A549 (cell line): Measurements from ENCODE around the gene NDUFC1. TPM values are rescaled to one million over a fixed set of nuclear protein-coding genes. Genes with fewer than 3 reads are reported as not detected.

Experiments used
- ATAC-seq, 2 experiments: fragments of 200-7000 bp in 1 of 2; fragments of >200 bp in 1 of 2; cut with Nextera tagmentation in 1 of 2; cut with Tn5 transposase in 1 of 2; 3 replicates each; pipeline versions ENCODE4 v1.8.0 to v1.9.1; 2018 to 2020; ENCODE audit warnings: mild to moderate bottlenecking in 1 of 2, moderate library complexity in 1 of 2
- CTCF ChIA-PET: fragments of 300-600 bp; sonication (Branson Sonifier 250); formaldehyde crosslinking; extraction: SDS; loops from one replicate; lab custom pipeline; 2021; ENCODE audit warnings: antibody characterized with exemption, inconsistent platforms; lab: Yijun Ruan, JAX
- POLR2A ChIA-PET: fragments of 350-600 bp; formaldehyde crosslinking; extraction: SDS; loops from one replicate; lab custom pipeline; 2021; ENCODE audit warnings: antibody characterized with exemption, inconsistent platforms; lab: Yijun Ruan, JAX
- DNase-seq, 2 experiments: peaks; one replicate each; pipeline versions ENCODE4 v3.0.0 to v3.0.0-alpha.2; 2011 to 2016; ENCODE audit warnings: low read depth in 1 of 2, low spot score in 1 of 2
- FAIRE-seq: peaks from 2 replicates; lab custom pipeline; 2011; peaks lifted over from hg19 to GRCh38; lab: Jason Lieb, UNC
- H3K27ac ChIP-seq, 2 experiments: fragments of >200 bp; sonication (Bioruptor Twin); formaldehyde crosslinking; 3 replicates each; pipeline ENCODE4 v1.5.1; 2016 to 2017
- H3K4me1 ChIP-seq: fragments of >200 bp; sonication (Bioruptor Twin); formaldehyde crosslinking; 3 replicates; pipeline ENCODE4 v1.6.1; 2016
- H3K4me2 ChIP-seq: fragments of >200 bp; sonication (Bioruptor Twin); formaldehyde crosslinking; 3 replicates; pipeline ENCODE4 v1.6.1; 2016
- H3K4me3 ChIP-seq: fragments of >200 bp; sonication (Bioruptor Twin); formaldehyde crosslinking; 3 replicates; pipeline ENCODE4 v1.5.1; 2016
- H3K9me3 ChIP-seq: fragments of >200 bp; sonication (Bioruptor Twin); formaldehyde crosslinking; 3 replicates; pipeline ENCODE4 v1.6.1; 2016
- ATOH8 ChIP-seq: fragments of 250-450 bp; sonication (Bioruptor Pico); IDR thresholded peaks from 2 replicates; pipeline ENCODE4 v1.5.0; 2020; ENCODE audit warnings: low read depth, mild to moderate bottlenecking, moderate library complexity
- CBX8 ChIP-seq: fragments of 200-600 bp; sonication (generic); IDR thresholded peaks from 2 replicates; pipeline ENCODE4 v1.6.1; 2016
- CHD2 ChIP-seq: fragments of 150-350 bp; IDR thresholded peaks from 2 replicates; pipeline ENCODE4 v1.6.1; 2014; ENCODE audit warnings: low read length; ENCODE audit not compliant: partially characterized antibody
- CTCF ChIP-seq: fragments of >200 bp; sonication (Bioruptor Twin); formaldehyde crosslinking; IDR thresholded peaks from 3 replicates; pipeline ENCODE4 v1.5.1; 2016
- E2F6 ChIP-seq: IDR thresholded peaks from 2 replicates; pipeline ENCODE4 v1.6.1; 2012; ENCODE audit warnings: low read depth, borderline replicate concordance
- EHMT2 ChIP-seq: fragments of 200-600 bp; sonication (generic); IDR thresholded peaks from 2 replicates; pipeline ENCODE4 v1.6.1; 2016; ENCODE audit warnings: antibody characterized with exemption, low read depth, mild to moderate bottlenecking, moderate library complexity
- FOSB ChIP-seq: fragments of 250-450 bp; sonication (Bioruptor Pico); IDR thresholded peaks from 2 replicates; pipeline ENCODE4 v1.5.0; 2020; ENCODE audit warnings: mild to moderate bottlenecking, moderate library complexity
- GATA3 ChIP-seq: IDR thresholded peaks from 2 replicates; pipeline ENCODE4 v1.6.1; 2012; ENCODE audit warnings: borderline replicate concordance
- HDAC2 ChIP-seq: fragments of 200-600 bp; sonication (generic); IDR thresholded peaks from 2 replicates; pipeline ENCODE4 v1.6.1; 2016
- HMGXB4 ChIP-seq: fragments of 250-450 bp; sonication (Bioruptor Pico); IDR thresholded peaks from 2 replicates; pipeline ENCODE4 v1.5.0; 2021; ENCODE audit warnings: mild to moderate bottlenecking, moderate library complexity, borderline replicate concordance
- HOXA7 ChIP-seq: fragments of 250-450 bp; sonication (Bioruptor Pico); IDR thresholded peaks from 2 replicates; pipeline ENCODE4 v1.5.0; 2020; ENCODE audit warnings: mild to moderate bottlenecking, moderate library complexity
- MYC ChIP-seq: IDR thresholded peaks from 2 replicates; pipeline ENCODE4 v1.6.1; 2012; ENCODE audit warnings: mild to moderate bottlenecking, inconsistent platforms, low read length, improper control_type of control experiment, borderline replicate concordance
- NFE2L2 ChIP-seq: fragments of 150-350 bp; conservative IDR thresholded peaks from 2 replicates; pipeline ENCODE4 v1.6.1; 2014; ENCODE audit warnings: low read length
- NPAS2 ChIP-seq: fragments of 250-450 bp; sonication (Bioruptor Pico); IDR thresholded peaks from 2 replicates; pipeline ENCODE4 v1.8.0; 2022; ENCODE audit warnings: mild to moderate bottlenecking, moderate library complexity, borderline replicate concordance
- PBX3 ChIP-seq: IDR thresholded peaks from 2 replicates; pipeline ENCODE4 v1.6.1; 2012
- POLR2AphosphoS2 ChIP-seq: conservative IDR thresholded peaks from 2 replicates; pipeline ENCODE4 v1.6.1; 2012; ENCODE audit warnings: low read length, improper control_type of control experiment, inconsistent platforms
- RAD21 ChIP-seq, 2 experiments: fragments of >200 bp in 1 of 2; sonication (Bioruptor Twin) in 1 of 2; formaldehyde crosslinking in 1 of 2; IDR thresholded peaks in 1 of 2; conservative IDR thresholded peaks in 1 of 2; 2 replicates in 1 of 2; 3 replicates in 1 of 2; pipeline ENCODE4 v1.6.1; 2012 to 2018; ENCODE audit warnings: inconsistent platforms in 1 of 2
- RARB ChIP-seq: fragments of 250-450 bp; sonication (Bioruptor Pico); IDR thresholded peaks from 2 replicates; pipeline ENCODE4 v1.8.0; 2021; ENCODE audit warnings: mild to moderate bottlenecking, moderate library complexity
- REST ChIP-seq: fragments of 200-600 bp; sonication (generic); IDR thresholded peaks from 2 replicates; pipeline ENCODE4 v1.6.1; 2016; ENCODE audit warnings: antibody characterized with exemption, mild to moderate bottlenecking, moderate library complexity
- SMC3 ChIP-seq: fragments of >200 bp; sonication (Bioruptor Twin); formaldehyde crosslinking; IDR thresholded peaks from 3 replicates; pipeline ENCODE4 v1.6.1; 2018; ENCODE audit warnings: inconsistent platforms
- TP53 ChIP-seq: fragments of 250-450 bp; sonication (Bioruptor Pico); IDR thresholded peaks from 2 replicates; pipeline ENCODE4 v1.5.0; 2021; ENCODE audit warnings: mild to moderate bottlenecking, moderate library complexity
- ZFP36 ChIP-seq: fragments of 450-650 bp; IDR thresholded peaks from 2 replicates; pipeline ENCODE4 v1.6.1; 2014; ENCODE audit warnings: borderline replicate concordance; ENCODE audit not compliant: partially characterized antibody
- ZSCAN20 ChIP-seq: fragments of 250-450 bp; sonication (Bioruptor Pico); IDR thresholded peaks from 2 replicates; pipeline ENCODE4 v1.8.0; 2022; ENCODE audit warnings: mild to moderate bottlenecking, moderate library complexity
- WGBS: methylation state at CpG from one replicate; pipeline ENCODE4 v1.1.6; 2017; ENCODE audit errors: missing lambda C conversion rate; 5-methylcytosine and 5-hydroxymethylcytosine counted together
- polyA plus RNA-seq, 4 experiments: library from polyadenylated mRNA; depleted of rRNA in 3 of 4; stranded (reverse); fragments of >200 nt; fragmentation: RNase III in 1 of 4; extraction: RNeasy Plus Mini Kit Qiagen cat#74134 plus additional on column Dnase treatment in 1 of 4; gene quantifications; 2 replicates in 3 of 4; 3 replicates in 1 of 4; pipeline ENCODE4 v1.2.3, GENCODE V29; 2011 to 2017
- TF ChIP-seq, protein P1 (sequence below): fragments of >200 bp; sonication (Bioruptor Twin); formaldehyde crosslinking; IDR thresholded peaks from 3 replicates; pipeline ENCODE4 v1.6.1; 2016

NDUFC1 gene
- polyA plus RNA-seq, 2 of the 4 experiments (the other 2 are of a cell fraction) = 63.3 to 111 TPM

DNA sequence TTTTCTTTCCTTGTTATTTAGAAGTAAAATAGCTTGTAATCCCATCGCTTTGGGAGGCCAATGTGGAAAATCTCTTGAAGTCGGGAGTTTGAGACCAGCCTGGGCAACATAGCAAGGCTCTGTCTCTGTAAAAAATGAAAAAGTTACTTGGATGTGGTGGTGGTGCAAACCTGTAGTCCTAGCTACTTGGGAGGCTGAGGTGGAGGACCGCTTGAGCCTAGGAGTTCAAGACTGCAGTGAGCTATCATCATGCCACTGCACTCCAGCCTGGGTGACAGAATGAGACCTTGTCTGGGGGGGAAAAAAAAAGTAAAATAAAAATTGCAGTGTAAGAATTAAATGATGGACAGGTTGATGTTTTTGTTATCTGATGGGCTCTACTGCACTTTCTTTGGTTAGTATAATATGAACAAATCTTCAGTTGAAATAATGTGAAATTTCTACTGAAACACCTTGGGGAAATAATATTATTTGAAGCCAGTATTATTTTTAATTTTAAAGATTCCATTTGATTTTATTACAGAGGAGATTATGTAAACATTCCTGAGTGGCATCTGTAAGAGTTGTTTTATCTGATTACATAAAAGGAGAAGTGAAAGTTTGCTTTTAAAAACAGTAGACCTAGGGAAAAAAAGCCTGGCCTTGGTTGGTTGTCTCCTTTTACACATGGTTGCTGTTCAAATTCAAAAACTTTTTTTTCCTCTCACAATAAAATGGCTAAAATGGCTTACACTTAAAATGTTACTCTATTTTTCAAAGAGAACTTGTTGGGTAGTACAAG, 10.5 kb upstream of the NDUFC1 start:
- H3K27ac ChIP-seq = no peak overlapping the region
- ChIA-PET CTCF (no interaction called here), POLR2A (interaction anchor here (1.3 kb wide), 1 partner anchor 12 kb away, joined by 3 read pairs; no protein-coding TSS in a partner anchor)
- no peak overlapping the region for H3K4me3 ChIP-seq
- no peaks in the 10 kb centered on the region; the same call in 2 of the 3 replicates for H3K9me3 ChIP-seq
- DNase-seq (no peak), FAIRE-seq (no peak), ATAC-seq (no peak)
- no peak for TF ChIP-seq MYC
- TF ChIP-seq CTCF = no peak
- no peak for TF ChIP-seq RAD21 (conservative IDR thresholded peaks at IDR 0.05 in 1 of 2, IDR thresholded peaks at IDR 0.05 in 1 of 2)
- no peak for TF ChIP-seq HMGXB4
- TF ChIP-seq HDAC2 = no peak
- TF ChIP-seq TP53 (CRISPR knock-in tag) = no peak
- no peak for TF ChIP-seq FOSB (CRISPR knock-in tag)
- TF ChIP-seq ATOH8 (CRISPR knock-in tag) = no peak
- TF ChIP-seq HOXA7 (CRISPR knock-in tag) = no peak
- no peak for TF ChIP-seq NPAS2 (CRISPR knock-in tag)
- TF ChIP-seq E2F6 = no peak
- no peak for TF ChIP-seq CBX8
- no peak for TF ChIP-seq POLR2AphosphoS2
- no peak for TF ChIP-seq REST
- 86% methylated on average over 3 of the region's 3 CpGs for WGBS
- peaks cover 8% of the 10 kb centered on the region; the same call in 2 of the 3 replicates for H3K4me1 ChIP-seq
- no peak overlapping the region for H3K4me2 ChIP-seq

DNA sequence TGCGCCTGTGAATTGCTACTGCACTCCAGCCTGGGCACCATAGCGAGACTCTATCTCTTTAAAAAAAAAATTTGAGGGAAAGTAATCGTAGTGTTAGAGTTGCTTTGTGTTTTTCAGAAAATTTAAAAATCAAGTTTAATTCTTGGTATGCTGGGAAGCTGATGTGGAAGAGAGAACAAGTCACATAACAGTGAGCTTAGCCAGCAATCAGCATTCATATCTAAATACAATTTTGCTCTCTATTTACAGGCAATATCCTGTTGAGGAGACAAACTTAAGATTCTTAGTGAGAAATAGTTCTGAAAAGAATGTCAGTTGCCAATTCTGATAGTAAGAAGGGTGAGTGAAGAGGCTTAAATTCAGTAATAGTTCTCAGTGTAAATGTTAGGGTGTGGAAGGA, 9.6 kb upstream of the NDUFC1 start:
- ChIA-PET CTCF (no interaction called here), POLR2A (interaction anchor here (0.6 to 1.3 kb wide), 2 partner anchors 11 to 19 kb away, joined by 3 to 5 read pairs; no protein-coding TSS in a partner anchor)
- Histone ChIP-seq H3K4me2 (no peak overlapping the region), H3K9me3 (no peaks in the 10 kb centered on the region; the same call in 2 of the 3 replicates), H3K4me1 (peaks cover 8% of the 10 kb centered on the region; the same call in 2 of the 3 replicates), H3K27ac (no peak overlapping the region), H3K4me3 (no peak overlapping the region)
- DNase-seq (no peak), FAIRE-seq (no peak), ATAC-seq (no peak)
- no peak for TF ChIP-seq RARB (CRISPR knock-in tag)
- no peak for TF ChIP-seq PBX3
- TF ChIP-seq EHMT2 = no peak
- TF ChIP-seq NFE2L2 = no peak
- TF ChIP-seq ZSCAN20 (CRISPR knock-in tag) = no peak
- no peak for TF ChIP-seq ZFP36
- TF ChIP-seq SMC3 = no peak
- TF ChIP-seq, protein P1, sequence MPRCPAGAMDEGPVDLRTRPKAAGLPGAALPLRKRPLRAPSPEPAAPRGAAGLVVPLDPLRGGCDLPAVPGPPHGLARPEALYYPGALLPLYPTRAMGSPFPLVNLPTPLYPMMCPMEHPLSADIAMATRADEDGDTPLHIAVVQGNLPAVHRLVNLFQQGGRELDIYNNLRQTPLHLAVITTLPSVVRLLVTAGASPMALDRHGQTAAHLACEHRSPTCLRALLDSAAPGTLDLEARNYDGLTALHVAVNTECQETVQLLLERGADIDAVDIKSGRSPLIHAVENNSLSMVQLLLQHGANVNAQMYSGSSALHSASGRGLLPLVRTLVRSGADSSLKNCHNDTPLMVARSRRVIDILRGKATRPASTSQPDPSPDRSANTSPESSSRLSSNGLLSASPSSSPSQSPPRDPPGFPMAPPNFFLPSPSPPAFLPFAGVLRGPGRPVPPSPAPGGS = no peak
- TF ChIP-seq GATA3 = no peak
- no peak for TF ChIP-seq CHD2
- WGBS = 91% methylated on average over 3 of the region's 3 CpGs
